DOHH2 (cell line): ENCODE measurements around the gene UQCRQ.

Experiments used
- CTCF ChIP-seq: fragments of 200-600 bp; sonication (generic); IDR thresholded peaks from one replicate; pipeline ENCODE4 v1.5.1; 2014; ENCODE audit warnings: antibody characterized with exemption, mild to moderate bottlenecking, low read depth, low read length; ENCODE audit not compliant: poor library complexity, severe bottlenecking
- EZH2phosphoT487 ChIP-seq: fragments of 200-600 bp; sonication (generic); IDR thresholded peaks from 2 replicates; pipeline ENCODE4 v1.6.1; 2017; ENCODE audit warnings: borderline replicate concordance, mild to moderate bottlenecking, antibody characterized with exemption, low read length, moderate library complexity, mixed read lengths

- TF ChIP-seq CTCF (no peak), EZH2phosphoT487 (no peak)
Observed at GRCh38 chr5:132905938-132906337, 39.5 kb downstream of the UQCRQ start.
